HepG2 (cell line): ENCODE results near the gene CPNE4. TPM values are rescaled to one million over a fixed set of nuclear protein-coding genes. Genes with fewer than 3 reads are reported as not detected.

Source experiments
- ATAC-seq: fragments of 200-7000 bp; cut with Tn5 transposase; 3 replicates; pipeline ENCODE4 v1.9.1; 2020; ENCODE audit warnings: mild to moderate bottlenecking, moderate library complexity
- BruUV-seq: library from RNA; stranded (reverse); fragments of 400-500 nt; replicated peaks from 2 replicates; lab custom pipeline; 2021; lab: Mats Ljungman, UMichigan
- CTCF ChIA-PET: fragments of 300-600 bp; formaldehyde crosslinking; extraction: SDS; loops from one replicate; lab custom pipeline; 2021; ENCODE audit warnings: low total read pairs, inconsistent platforms, low intra/inter-chr PET ratio; lab: Yijun Ruan, JAX
- POLR2A ChIA-PET: fragments of 350-600 bp; sonication (Branson Sonifier 250); formaldehyde crosslinking; loops from one replicate; lab custom pipeline; 2020; ENCODE audit warnings: antibody characterized with exemption, inconsistent platforms; lab: Yijun Ruan, JAX
- DNase-seq: peaks from one replicate; pipeline ENCODE4 v3.0.0-alpha.2; 2015; ENCODE audit warnings: low spot score
- FAIRE-seq: peaks from 3 replicates; lab custom pipeline; 2011; peaks lifted over from hg19 to GRCh38; lab: Jason Lieb, UNC
- H2AFZ ChIP-seq: one replicate; pipeline ENCODE4 v1.6.1; 2011; ENCODE audit warnings: low read length, inconsistent platforms
- H3K27ac ChIP-seq: fragments of 300-600 bp; 3 replicates; pipeline ENCODE4 v1.8.0; 2011; ENCODE audit warnings: mixed run types, mild to moderate bottlenecking, mixed read lengths, low read length, inconsistent platforms; ENCODE audit not compliant: insufficient read depth; ENCODE audit errors: extremely low read length
- H3K27me3 ChIP-seq, 2 experiments: fragments of 200-600 bp in 1 of 2; 2 replicates in 1 of 2; 3 replicates in 1 of 2; pipeline versions ENCODE4 v1.6.0 to v1.8.0; 2011; ENCODE audit warnings: low read length in 2 of 2, mild to moderate bottlenecking in 2 of 2, moderate library complexity in 2 of 2, inconsistent platforms in 1 of 2; ENCODE audit not compliant: insufficient read depth in 2 of 2, control insufficient read depth in 1 of 2
- H3K36me3 ChIP-seq, 2 experiments: fragments of 200-600 bp in 1 of 2; replicated peaks in 1 of 2; 2 replicates in 1 of 2; 3 replicates in 1 of 2; pipeline versions ENCODE4 v1.5.1 to v1.8.0; 2011; ENCODE audit warnings: low read length in 2 of 2, inconsistent platforms in 1 of 2; ENCODE audit not compliant: insufficient read depth in 2 of 2, control insufficient read depth in 1 of 2
- H3K4me1 ChIP-seq: 2 replicates; pipeline ENCODE4 v1.5.1; 2012; ENCODE audit warnings: low read length, inconsistent platforms; ENCODE audit not compliant: insufficient read depth
- H3K4me2 ChIP-seq: 2 replicates; pipeline ENCODE4 v1.6.0; 2011; ENCODE audit warnings: low read depth, low read length, inconsistent platforms
- H3K4me3 ChIP-seq, 3 experiments: fragments of 200-600 bp in 1 of 3; sonication (generic), shearing (Covaris generic) in 1 of 3; replicated peaks in 1 of 3; 2 replicates each; pipeline ENCODE4 v1.5.1; 2011 to 2016; ENCODE audit warnings: low read length in 3 of 3, inconsistent platforms in 2 of 3, low read depth in 2 of 3, mild to moderate bottlenecking in 2 of 3, control low read depth in 1 of 3, mixed read lengths in 1 of 3; ENCODE audit not compliant: insufficient read depth in 1 of 3
- H3K79me2 ChIP-seq: one replicate; pipeline ENCODE4 v1.6.1; 2011; ENCODE audit warnings: low read length, inconsistent platforms; ENCODE audit not compliant: insufficient read depth
- H3K9ac ChIP-seq: 2 replicates; pipeline ENCODE4 v1.6.0; 2011; ENCODE audit warnings: mild to moderate bottlenecking, low read depth, low read length, inconsistent platforms; ENCODE audit not compliant: insufficient read depth
- H3K9me3 ChIP-seq: 2 replicates; pipeline ENCODE4 v1.5.1; 2012; ENCODE audit warnings: mild to moderate bottlenecking, low read length
- H4K20me1 ChIP-seq: 2 replicates; pipeline ENCODE4 v1.6.0; 2011; ENCODE audit warnings: inconsistent platforms, mild to moderate bottlenecking, low read length, moderate library complexity; ENCODE audit not compliant: insufficient read depth
- BRF2 ChIP-seq: sonication (generic); formaldehyde crosslinking; IDR thresholded peaks from 2 replicates; pipeline ENCODE4 v1.8.1; 2022; ENCODE audit warnings: mild to moderate bottlenecking, missing genetic modification reagents
- HHEX ChIP-seq: IDR thresholded peaks from 2 replicates; pipeline ENCODE4 v1.6.1; 2016; ENCODE audit warnings: control low read depth
- HMG20A ChIP-seq: IDR thresholded peaks from 2 replicates; pipeline ENCODE4 v1.6.1; 2016; ENCODE audit warnings: borderline replicate concordance
- KLF9 ChIP-seq: IDR thresholded peaks from 2 replicates; pipeline ENCODE4 v1.6.1; 2016; ENCODE audit warnings: low read depth
- NFYB ChIP-seq: sonication (generic); formaldehyde crosslinking; IDR thresholded peaks from 2 replicates; pipeline ENCODE4 v1.4.0; 2020; ENCODE audit warnings: missing genetic modification reagents
- PHF21A ChIP-seq: sonication (generic); formaldehyde crosslinking; IDR thresholded peaks from 2 replicates; pipeline ENCODE4 v1.5.0; 2020; ENCODE audit warnings: mild to moderate bottlenecking, missing genetic modification reagents
- PLRG1 ChIP-seq: fragments of 450-650 bp; conservative IDR thresholded peaks from 2 replicates; pipeline ENCODE4 v1.6.1; 2016
- RNF219 ChIP-seq: sonication (generic); formaldehyde crosslinking; IDR thresholded peaks from 2 replicates; pipeline ENCODE4 v1.5.0; 2020; ENCODE audit warnings: mild to moderate bottlenecking, missing genetic modification reagents
- SKI ChIP-seq: fragments of 450-650 bp; IDR thresholded peaks from one replicate; pipeline ENCODE4 v1.6.1; 2018; ENCODE audit warnings: mild to moderate bottlenecking; ENCODE audit not compliant: partially characterized antibody
- ZC3H13 ChIP-seq: sonication (generic); formaldehyde crosslinking; IDR thresholded peaks from 2 replicates; pipeline ENCODE4 v1.8.1; 2023; ENCODE audit warnings: mild to moderate bottlenecking, missing genetic modification reagents, moderate library complexity
- ZNF234 ChIP-seq: sonication (generic); formaldehyde crosslinking; conservative IDR thresholded peaks from 2 replicates; pipeline ENCODE4 v1.5.1; 2020; ENCODE audit warnings: mild to moderate bottlenecking, missing genetic modification reagents
- ZNF496 ChIP-seq: sonication (generic); formaldehyde crosslinking; IDR thresholded peaks from 2 replicates; pipeline ENCODE4 v1.8.1; 2023; ENCODE audit warnings: mild to moderate bottlenecking, moderate library complexity, missing genetic modification reagents; ENCODE audit not compliant: insufficient replicate concordance
- ZSCAN29 ChIP-seq: sonication (generic); formaldehyde crosslinking; conservative IDR thresholded peaks from 2 replicates; pipeline ENCODE4 v1.4.0; 2020; ENCODE audit warnings: mild to moderate bottlenecking, missing genetic modification reagents
- WGBS: methylation state at CpG from one replicate; pipeline ENCODE4 v1.1.6; 2017; ENCODE audit warnings: low lambda C conversion rate; 5-methylcytosine and 5-hydroxymethylcytosine counted together
- in situ Hi-C: cut with HindIII; loops from 2 replicates; pipeline ENCODE4 v1.10.0; 2017; ENCODE audit warnings: low pct_unique_long_range_greater_than_20kb; ENCODE audit not compliant: extremely low pct_ligation_motif_present
- intact Hi-C: fragments of 100-400 bp; cut with micrococcal nuclease; formaldehyde crosslinking; loops from one replicate; pipeline ENCODE4 v1.10.0; 2022; ENCODE audit not compliant: unreplicated experiment
- polyA plus RNA-seq, 8 experiments: library from polyadenylated mRNA; depleted of rRNA in 3 of 8; stranded (reverse) in 7 of 8; unstranded in 1 of 8; fragments of >200 nt; fragmentation: Illumina TruSeq in 4 of 8; extraction: Trizol in 4 of 8; gene quantifications; 2 replicates each; pipeline versions ENCODE4 v1.2.1 to v1.2.3, GENCODE V29; 2011 to 2016; ENCODE audit warnings: low read depth in 4 of 8, missing spikeins in 1 of 8, mixed read lengths in 1 of 8; ENCODE audit not compliant: insufficient read depth in 1 of 8
- total RNA-seq, 5 experiments: library from RNA; depleted of rRNA; stranded (reverse); fragments of >200 nt; fragmentation: Illumina TruSeq; extraction: Trizol; gene quantifications; 2 replicates each; pipeline ENCODE4 v1.2.3, GENCODE V29; 2016; ENCODE audit warnings: low read depth in 1 of 5

The CPNE4 gene
- total and polyA plus RNA-seq, 2 of the 13 experiments (the other 11 are each of a cell fraction or from before 2014, with no cell fraction given): not detected

GRCh38 chr3:131789188-131789587, 245.6 kb downstream of the CPNE4 start:
- no peaks in the 10 kb centered on the region for H3K9me3 ChIP-seq
- ChIA-PET CTCF (no interaction called here), POLR2A (no interaction called here)
- H3K79me2 ChIP-seq: no peaks in the 10 kb centered on the region
- FAIRE-seq: no peak
- no peak overlapping the region for H3K9ac ChIP-seq
- no peaks in the 10 kb centered on the region for H3K4me1 ChIP-seq
- DNase-seq: no peak
- H3K27me3 ChIP-seq: no peaks in the 10 kb centered on the region
- in situ Hi-C loops (no loop called here), intact Hi-C loops (no loop called here)
- no peaks in the 10 kb centered on the region for H4K20me1 ChIP-seq
- ATAC-seq: no peak
- no TSS peak for BruUV-seq
- WGBS: 9% methylated on average over 2 of the region's 2 CpGs
- H3K36me3 ChIP-seq: no peaks in the 10 kb centered on the region
- H3K4me3 ChIP-seq: no peak overlapping the region
- H2AFZ ChIP-seq: no peak overlapping the region
- TF ChIP-seq NFYB (no peak), HHEX (CRISPR knock-in tag) (no peak), ZSCAN29 (CRISPR knock-in tag) (no peak), PLRG1 (no peak), PHF21A (CRISPR knock-in tag) (no peak)
- H3K27ac ChIP-seq: no peak overlapping the region
- H3K4me2 ChIP-seq: no peak overlapping the region

- Histone ChIP-seq H2AFZ (no peak overlapping the region), H3K9ac (no peak overlapping the region), H3K4me3 (no peak overlapping the region), H3K4me2 (no peak overlapping the region), H3K9me3 (no peaks in the 10 kb centered on the region), H3K27me3 (no peaks in the 10 kb centered on the region), H3K79me2 (no peaks in the 10 kb centered on the region), H4K20me1 (no peaks in the 10 kb centered on the region), H3K4me1 (no peaks in the 10 kb centered on the region), H3K36me3 (no peaks in the 10 kb centered on the region), H3K27ac (no peak overlapping the region)
- in situ Hi-C loops (no loop called here), intact Hi-C loops (no loop called here)
- ATAC-seq (no peak), DNase-seq (no peak), FAIRE-seq (no peak)
- BruUV-seq: no TSS peak
- CTCF ChIA-PET: no interaction called here
- POLR2A ChIA-PET: no interaction called here
- TF ChIP-seq ZNF496 (CRISPR knock-in tag) (no peak), ZC3H13 (no peak), HMG20A (no peak), RNF219 (CRISPR knock-in tag) (no peak), BRF2 (CRISPR knock-in tag) (no peak), KLF9 (CRISPR knock-in tag) (no peak), ZNF234 (CRISPR knock-in tag) (no peak), SKI (no peak)
Measured at GRCh38 chr3:131786386-131786785, 248.4 kb downstream of the CPNE4 start.
